Sigmoid colon (tissue), 4 donors: ENCODE data around the gene RAB12.

ENCODE experiments used
- CTCF ChIP-seq, 4 experiments: fragments of 450-650 bp in 3 of 4; fragments of 200-600 bp in 1 of 4; IDR thresholded peaks; one replicate each; pipeline ENCODE4 v1.5.1; 2016 to 2019; ENCODE audit warnings: antibody characterized with exemption in 4 of 4, mild to moderate bottlenecking in 3 of 4, moderate library complexity in 2 of 4
- EP300 ChIP-seq, 4 donors: sonication (generic); formaldehyde crosslinking; IDR thresholded peaks; one replicate each; pipeline ENCODE4 v1.6.1; 2017; ENCODE audit warnings: antibody characterized with exemption in 4 of 4
- POLR2A ChIP-seq, 2 donors: fragments of 450-650 bp; IDR thresholded peaks; one replicate each; pipeline ENCODE4 v1.6.1; 2016; ENCODE audit warnings: antibody characterized with exemption in 2 of 2, mild to moderate bottlenecking in 2 of 2, moderate library complexity in 2 of 2
- POLR2AphosphoS5 ChIP-seq, 4 donors: sonication (generic); formaldehyde crosslinking; IDR thresholded peaks; one replicate each; pipeline ENCODE4 v1.6.1; 2017; ENCODE audit warnings: antibody characterized with exemption in 4 of 4

GRCh38 chr18:8686611-8687010 lies 77.4 kb downstream of the RAB12 start:
- TF ChIP-seq CTCF (IDR thresholded peaks at IDR 0.05) (no peak), POLR2A (IDR thresholded peaks at IDR 0.05) (no peak), EP300 (IDR thresholded peaks at IDR 0.05) (no peak), POLR2AphosphoS5 (IDR thresholded peaks at IDR 0.05) (no peak)
